ENCODE data around the gene POPDC2. TPM values are rescaled to one million over a fixed set of nuclear protein-coding genes. Genes with fewer than 3 reads are reported as not detected.

Gene POPDC2
- total RNA-seq, 1 experiment from 2014 or later: 0.37 TPM

DNA sequence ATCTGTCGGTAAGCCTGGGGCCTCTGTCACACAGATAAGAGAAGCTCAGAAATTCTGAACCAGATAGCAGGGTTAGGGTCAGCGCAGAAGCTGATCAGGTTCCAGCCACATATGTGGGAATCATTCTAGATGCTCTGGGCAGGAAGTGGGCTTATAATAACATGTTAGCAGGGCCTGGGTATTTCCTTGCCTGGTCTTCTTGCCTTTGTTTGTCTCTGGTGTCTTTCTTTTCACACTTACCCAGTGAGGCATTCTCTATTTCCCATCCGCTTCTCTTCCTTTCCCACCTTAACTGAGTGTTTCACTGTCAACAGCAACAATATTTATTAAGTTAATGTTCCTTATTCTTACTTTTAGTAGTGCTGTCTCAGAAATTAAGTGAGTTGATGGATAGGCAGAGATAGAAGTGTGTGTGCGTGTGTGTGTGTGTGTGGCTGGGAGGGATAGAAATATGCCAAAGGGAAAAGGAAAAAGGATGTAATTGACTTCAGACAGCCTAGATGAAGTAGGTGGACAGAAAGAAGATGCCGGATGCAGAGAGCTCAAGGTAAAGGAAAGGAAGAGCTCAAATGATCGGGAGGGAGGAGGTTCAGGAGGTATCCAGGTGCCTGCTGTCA, 60.7 kb downstream of the POPDC2 start:
- H3K18ac ChIP-seq (ENCODE audit: insufficient read length, low read depth, low read length): no peak overlapping the region
- H2AFZ ChIP-seq (ENCODE audit: low read length): no peak overlapping the region
- H2AK5ac ChIP-seq (ENCODE audit: insufficient read length, low read length): no peak overlapping the region
- no peak overlapping the region for H2BK120ac ChIP-seq (ENCODE audit: low read depth, low read length, poor library complexity, severe bottlenecking)
- H3K27ac ChIP-seq (ENCODE audit: insufficient read length, low read depth, low read length): no peak overlapping the region
- H2BK5ac ChIP-seq (ENCODE audit: insufficient read length, low read length): no peak overlapping the region
- H3K4me3 Mint-ChIP-seq: no peak overlapping the region
- no peak overlapping the region for H3K4me2 ChIP-seq (ENCODE audit: insufficient read depth, insufficient read length, low read length)
- H3K4me1 Mint-ChIP-seq: peaks cover 10 to 15% of the 10 kb centered on the region in 2 experiments
- no peaks in the 10 kb centered on the region for H3K79me2 ChIP-seq (ENCODE audit: insufficient read depth, low read length)
- H3K23me2 ChIP-seq (ENCODE audit: insufficient read length, low read depth, low read length, poor library complexity, severe bottlenecking): no peaks in the 10 kb centered on the region
- H4K8ac ChIP-seq (replicated peaks; ENCODE audit: insufficient read length, low read depth, low read length): no peak overlapping the region
- H3K36me3 Mint-ChIP-seq (ENCODE audit: insufficient read depth in 1 of 3, low read depth in 3 of 3): no peaks in the 10 kb centered on the region
- H3K23ac ChIP-seq (ENCODE audit: insufficient read length, low read depth, low read length): no peak overlapping the region
- no peak overlapping the region for H3K27ac Mint-ChIP-seq
- no peak overlapping the region for H3K9ac ChIP-seq (ENCODE audit: extremely low read depth, insufficient read length, low read length)
- no peak overlapping the region for H2BK15ac ChIP-seq (ENCODE audit: low read depth, low read length)
- H4K5ac ChIP-seq (ENCODE audit: insufficient read length, low read depth, low read length): no peak overlapping the region
- H4K20me1 ChIP-seq (ENCODE audit: control insufficient read depth, insufficient read depth, insufficient read length): no peaks in the 10 kb centered on the region
- H3K27me3 ChIP-seq (ENCODE audit: insufficient read depth, low read length): no peaks in the 10 kb centered on the region
- H3K9me3 Mint-ChIP-seq: no peaks in the 10 kb centered on the region
- no CpG with 5 or more reads among the region's 6 CpGs for WGBS (ENCODE audit: extremely low coverage, insufficient read length, low lambda C conversion rate)
- H2BK20ac ChIP-seq (ENCODE audit: low read depth, low read length, poor library complexity, severe bottlenecking): no peak overlapping the region
- H3K9me3 ChIP-seq (ENCODE audit: control insufficient read depth, low read depth, low read length): no peaks in the 10 kb centered on the region
- H3K79me1 ChIP-seq (ENCODE audit: insufficient read depth, low read depth, low read length, poor library complexity, severe bottlenecking): no peaks in the 10 kb centered on the region
- H3K14ac ChIP-seq (ENCODE audit: insufficient read depth, low read length): no peak overlapping the region
- no peak overlapping the region for H3K4ac ChIP-seq (ENCODE audit: low read depth, low read length)
- H3K56ac ChIP-seq (ENCODE audit: insufficient read length, low read depth, low read length): no peak overlapping the region
- H3T11ph ChIP-seq (ENCODE audit: low read length): no peak overlapping the region
- no peaks in the 10 kb centered on the region for H3K27me3 Mint-ChIP-seq (ENCODE audit: low read depth)
- H4K91ac ChIP-seq (ENCODE audit: insufficient read length, low read depth, low read length): no peak overlapping the region
- no peak for DNase-seq
- TF ChIP-seq CTCF (conservative IDR thresholded peaks at IDR 0.05): no peak
- H2BK12ac ChIP-seq (ENCODE audit: insufficient read length, low read depth, low read length): no peak overlapping the region
- no peaks in the 10 kb centered on the region; the same call in 1 of the 2 replicates for H3K4me1 ChIP-seq (ENCODE audit: insufficient read depth, low read length)
